ENCODE measurements around the gene SRC. TPM values are rescaled to one million over a fixed set of nuclear protein-coding genes. Genes with fewer than 3 reads are reported as not detected.

The SRC gene
- total and polyA plus RNA-seq, 2 experiments from 2014 or later, result 8.0 to 25.9 TPM

- no peaks in the 10 kb centered on the region for H4K20me1 ChIP-seq (replicated peaks; ENCODE audit: insufficient read depth)
- no peak overlapping the region for H3K4me3 ChIP-seq
- no peak overlapping the region for H3K4me3 Mint-ChIP-seq
- no peaks in the 10 kb centered on the region; the same call in 1 of the 3 replicates for H3K9me3 Mint-ChIP-seq
- H3K4me1 ChIP-seq (ENCODE audit: insufficient read depth), result no peaks in the 10 kb centered on the region
- no peak for DNase-seq (ENCODE audit: low spot score)
- peaks cover 19% of the 10 kb centered on the region for H3K4me1 Mint-ChIP-seq
- TF ChIP-seq ZNF114 (CRISPR knock-in tag; IDR thresholded peaks at IDR 0.05) (no peak), ZNF331 (CRISPR knock-in tag; IDR thresholded peaks at IDR 0.05; ENCODE audit: low read depth) (no peak), NANOG (IDR thresholded peaks at IDR 0.05; ENCODE audit: borderline replicate concordance) (no peak), STAT1 (IDR thresholded peaks at IDR 0.05; ENCODE audit: unreplicated experiment) (no peak), EZH2phosphoT487 (IDR thresholded peaks at IDR 0.05; ENCODE audit: unreplicated experiment) (no peak)
- TF ChIP-seq, protein P1, sequence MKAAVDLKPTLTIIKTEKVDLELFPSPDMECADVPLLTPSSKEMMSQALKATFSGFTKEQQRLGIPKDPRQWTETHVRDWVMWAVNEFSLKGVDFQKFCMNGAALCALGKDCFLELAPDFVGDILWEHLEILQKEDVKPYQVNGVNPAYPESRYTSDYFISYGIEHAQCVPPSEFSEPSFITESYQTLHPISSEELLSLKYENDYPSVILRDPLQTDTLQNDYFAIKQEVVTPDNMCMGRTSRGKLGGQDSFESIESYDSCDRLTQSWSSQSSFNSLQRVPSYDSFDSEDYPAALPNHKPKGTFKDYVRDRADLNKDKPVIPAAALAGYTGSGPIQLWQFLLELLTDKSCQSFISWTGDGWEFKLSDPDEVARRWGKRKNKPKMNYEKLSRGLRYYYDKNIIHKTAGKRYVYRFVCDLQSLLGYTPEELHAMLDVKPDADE (IDR thresholded peaks at IDR 0.05), result no peak
- no peaks in the 10 kb centered on the region for H3K79me2 ChIP-seq (replicated peaks; ENCODE audit: insufficient read depth)
- no peaks in the 10 kb centered on the region for H3K9me2 ChIP-seq (ENCODE audit: insufficient read depth)
- no peak for ATAC-seq
- H3K27ac ChIP-seq (ENCODE audit: low read depth), result no peak overlapping the region
- no peaks in the 10 kb centered on the region for H3K36me3 Mint-ChIP-seq (ENCODE audit: low read depth)
- no peaks in the 10 kb centered on the region for H3K36me3 ChIP-seq (ENCODE audit: insufficient read depth)
- no peak overlapping the region for H3K27ac Mint-ChIP-seq
- H3K27me3 Mint-ChIP-seq (ENCODE audit: insufficient read depth, low read depth, poor library complexity), result peaks cover 15% of the 10 kb centered on the region
- peaks cover 6% of the 10 kb centered on the region; the same call in 1 of the 2 replicates for H3F3A ChIP-seq (replicated peaks; ENCODE audit: low read depth)
- no peak overlapping the region for H3K4me2 ChIP-seq
- no peaks in the 10 kb centered on the region for H3K27me3 ChIP-seq (ENCODE audit: insufficient read depth)
- H2AFZ ChIP-seq, result no peak overlapping the region
Measured at GRCh38 chr20:37334450-37334849, 11.5 kb upstream of the SRC start.

DNA sequence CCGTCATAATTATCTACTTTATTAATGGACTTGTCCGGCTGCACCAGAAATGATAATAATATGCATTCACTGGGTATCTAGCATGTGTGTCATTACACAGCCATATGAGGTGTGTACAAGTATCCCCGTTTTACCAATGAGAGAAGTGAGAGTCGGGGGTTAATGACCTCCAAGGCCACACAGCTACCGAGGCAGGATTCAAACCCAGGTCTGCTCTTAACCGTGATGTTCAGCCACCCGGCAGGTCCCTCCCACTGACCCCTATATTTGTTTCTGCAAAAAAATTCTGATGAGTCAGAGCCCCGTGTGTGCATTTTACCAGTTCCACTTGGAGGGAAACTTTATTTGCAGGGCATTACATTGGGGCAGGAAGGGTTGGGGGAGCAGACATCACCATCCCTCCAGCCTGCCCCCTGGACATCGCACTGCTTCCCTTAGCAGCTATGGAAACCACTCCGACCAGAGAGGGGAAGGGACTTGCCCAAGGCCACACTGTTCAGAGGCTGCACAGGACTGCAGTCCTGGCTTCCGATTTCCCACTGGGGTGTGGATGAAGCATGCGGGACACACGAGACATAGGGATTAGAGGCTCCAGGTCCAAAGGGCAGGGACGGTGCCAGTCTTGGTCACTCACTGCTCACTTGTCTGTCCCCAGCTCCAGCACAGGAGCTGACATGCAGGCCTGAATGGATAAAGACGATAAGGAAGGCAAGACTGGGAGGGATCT lies 10.1 kb upstream of the SRC start:
- Mint-ChIP-seq H3K4me1 (peaks cover 20% of the 10 kb centered on the region; the same call in 2 of the 3 replicates), H3K36me3 (ENCODE audit: low read depth) (no peaks in the 10 kb centered on the region), H3K27ac (peak overlapping the region; percentile 76; the same call in 1 of the 2 replicates), H3K9me3 (no peaks in the 10 kb centered on the region; the same call in 1 of the 3 replicates), H3K27me3 (ENCODE audit: insufficient read depth, low read depth, poor library complexity) (peaks cover 14% of the 10 kb centered on the region), H3K4me3 (no peak overlapping the region)
- Histone ChIP-seq H3K27me3 (ENCODE audit: insufficient read depth) (no peaks in the 10 kb centered on the region), H4K20me1 (replicated peaks; ENCODE audit: insufficient read depth) (no peaks in the 10 kb centered on the region), H2AFZ (peak overlapping the region; percentile 91), H3K79me2 (replicated peaks; ENCODE audit: insufficient read depth) (no peaks in the 10 kb centered on the region), H3K27ac (ENCODE audit: low read depth) (no peak overlapping the region), H3K9me2 (ENCODE audit: insufficient read depth) (no peaks in the 10 kb centered on the region), H3F3A (replicated peaks; ENCODE audit: low read depth) (peaks cover 6% of the 10 kb centered on the region; the same call in 1 of the 2 replicates), H3K4me1 (ENCODE audit: insufficient read depth) (no peaks in the 10 kb centered on the region), H3K36me3 (ENCODE audit: insufficient read depth) (no peaks in the 10 kb centered on the region), H3K4me3 (no peak overlapping the region), H3K4me2 (peak overlapping the region; percentile 55; the same call in 1 of the 2 replicates)
- DNase-seq (ENCODE audit: low spot score) (no peak), ATAC-seq (no peak; the same call in 2 of the 3 replicates)
- TF ChIP-seq, protein P2, sequence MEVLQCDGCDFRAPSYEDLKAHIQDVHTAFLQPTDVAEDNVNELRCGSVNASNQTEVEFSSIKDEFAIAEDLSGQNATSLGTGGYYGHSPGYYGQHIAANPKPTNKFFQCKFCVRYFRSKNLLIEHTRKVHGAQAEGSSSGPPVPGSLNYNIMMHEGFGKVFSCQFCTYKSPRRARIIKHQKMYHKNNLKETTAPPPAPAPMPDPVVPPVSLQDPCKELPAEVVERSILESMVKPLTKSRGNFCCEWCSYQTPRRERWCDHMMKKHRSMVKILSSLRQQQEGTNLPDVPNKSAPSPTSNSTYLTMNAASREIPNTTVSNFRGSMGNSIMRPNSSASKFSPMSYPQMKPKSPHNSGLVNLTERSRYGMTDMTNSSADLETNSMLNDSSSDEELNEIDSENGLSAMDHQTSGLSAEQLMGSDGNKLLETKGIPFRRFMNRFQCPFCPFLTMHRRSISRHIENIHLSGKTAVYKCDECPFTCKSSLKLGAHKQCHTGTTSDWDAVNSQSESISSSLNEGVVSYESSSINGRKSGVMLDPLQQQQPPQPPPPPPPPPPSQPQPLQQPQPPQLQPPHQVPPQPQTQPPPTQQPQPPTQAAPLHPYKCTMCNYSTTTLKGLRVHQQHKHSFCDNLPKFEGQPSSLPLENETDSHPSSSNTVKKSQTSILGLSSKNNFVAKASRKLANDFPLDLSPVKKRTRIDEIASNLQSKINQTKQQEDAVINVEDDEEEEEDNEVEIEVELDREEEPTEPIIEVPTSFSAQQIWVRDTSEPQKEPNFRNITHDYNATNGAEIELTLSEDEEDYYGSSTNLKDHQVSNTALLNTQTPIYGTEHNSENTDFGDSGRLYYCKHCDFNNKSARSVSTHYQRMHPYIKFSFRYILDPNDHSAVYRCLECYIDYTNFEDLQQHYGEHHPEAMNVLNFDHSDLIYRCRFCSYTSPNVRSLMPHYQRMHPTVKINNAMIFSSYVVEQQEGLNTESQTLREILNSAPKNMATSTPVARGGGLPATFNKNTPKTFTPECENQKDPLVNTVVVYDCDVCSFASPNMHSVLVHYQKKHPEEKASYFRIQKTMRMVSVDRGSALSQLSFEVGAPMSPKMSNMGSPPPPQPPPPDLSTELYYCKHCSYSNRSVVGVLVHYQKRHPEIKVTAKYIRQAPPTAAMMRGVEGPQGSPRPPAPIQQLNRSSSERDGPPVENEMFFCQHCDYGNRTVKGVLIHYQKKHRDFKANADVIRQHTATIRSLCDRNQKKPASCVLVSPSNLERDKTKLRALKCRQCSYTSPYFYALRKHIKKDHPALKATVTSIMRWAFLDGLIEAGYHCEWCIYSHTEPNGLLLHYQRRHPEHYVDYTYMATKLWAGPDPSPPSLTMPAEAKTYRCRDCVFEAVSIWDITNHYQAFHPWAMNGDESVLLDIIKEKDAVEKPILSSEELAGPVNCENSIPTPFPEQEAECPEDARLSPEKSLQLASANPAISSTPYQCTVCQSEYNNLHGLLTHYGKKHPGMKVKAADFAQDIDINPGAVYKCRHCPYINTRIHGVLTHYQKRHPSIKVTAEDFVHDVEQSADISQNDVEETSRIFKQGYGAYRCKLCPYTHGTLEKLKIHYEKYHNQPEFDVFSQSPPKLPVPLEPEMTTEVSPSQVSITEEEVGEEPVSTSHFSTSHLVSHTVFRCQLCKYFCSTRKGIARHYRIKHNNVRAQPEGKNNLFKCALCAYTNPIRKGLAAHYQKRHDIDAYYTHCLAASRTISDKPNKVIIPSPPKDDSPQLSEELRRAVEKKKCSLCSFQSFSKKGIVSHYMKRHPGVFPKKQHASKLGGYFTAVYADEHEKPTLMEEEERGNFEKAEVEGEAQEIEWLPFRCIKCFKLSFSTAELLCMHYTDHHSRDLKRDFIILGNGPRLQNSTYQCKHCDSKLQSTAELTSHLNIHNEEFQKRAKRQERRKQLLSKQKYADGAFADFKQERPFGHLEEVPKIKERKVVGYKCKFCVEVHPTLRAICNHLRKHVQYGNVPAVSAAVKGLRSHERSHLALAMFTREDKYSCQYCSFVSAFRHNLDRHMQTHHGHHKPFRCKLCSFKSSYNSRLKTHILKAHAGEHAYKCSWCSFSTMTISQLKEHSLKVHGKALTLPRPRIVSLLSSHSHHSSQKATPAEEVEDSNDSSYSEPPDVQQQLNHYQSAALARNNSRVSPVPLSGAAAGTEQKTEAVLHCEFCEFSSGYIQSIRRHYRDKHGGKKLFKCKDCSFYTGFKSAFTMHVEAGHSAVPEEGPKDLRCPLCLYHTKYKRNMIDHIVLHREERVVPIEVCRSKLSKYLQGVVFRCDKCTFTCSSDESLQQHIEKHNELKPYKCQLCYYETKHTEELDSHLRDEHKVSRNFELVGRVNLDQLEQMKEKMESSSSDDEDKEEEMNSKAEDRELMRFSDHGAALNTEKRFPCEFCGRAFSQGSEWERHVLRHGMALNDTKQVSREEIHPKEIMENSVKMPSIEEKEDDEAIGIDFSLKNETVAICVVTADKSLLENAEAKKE (CRISPR knock-in tag; IDR thresholded peaks at IDR 0.05), result no peak
- TF ChIP-seq EZH2phosphoT487 (IDR thresholded peaks at IDR 0.05; ENCODE audit: unreplicated experiment), result no peak
